GM18511 (cell line): ENCODE data around the gene VWA7.

ENCODE experiments used
- ATAC-seq: cut with Tn5 transposase; IDR thresholded peaks from one replicate; pipeline ENCODE4 v1.9.1; 2021; ENCODE audit warnings: mild to moderate bottlenecking, moderate library complexity; ENCODE audit not compliant: unreplicated experiment

VWA7 gene

DNA sequence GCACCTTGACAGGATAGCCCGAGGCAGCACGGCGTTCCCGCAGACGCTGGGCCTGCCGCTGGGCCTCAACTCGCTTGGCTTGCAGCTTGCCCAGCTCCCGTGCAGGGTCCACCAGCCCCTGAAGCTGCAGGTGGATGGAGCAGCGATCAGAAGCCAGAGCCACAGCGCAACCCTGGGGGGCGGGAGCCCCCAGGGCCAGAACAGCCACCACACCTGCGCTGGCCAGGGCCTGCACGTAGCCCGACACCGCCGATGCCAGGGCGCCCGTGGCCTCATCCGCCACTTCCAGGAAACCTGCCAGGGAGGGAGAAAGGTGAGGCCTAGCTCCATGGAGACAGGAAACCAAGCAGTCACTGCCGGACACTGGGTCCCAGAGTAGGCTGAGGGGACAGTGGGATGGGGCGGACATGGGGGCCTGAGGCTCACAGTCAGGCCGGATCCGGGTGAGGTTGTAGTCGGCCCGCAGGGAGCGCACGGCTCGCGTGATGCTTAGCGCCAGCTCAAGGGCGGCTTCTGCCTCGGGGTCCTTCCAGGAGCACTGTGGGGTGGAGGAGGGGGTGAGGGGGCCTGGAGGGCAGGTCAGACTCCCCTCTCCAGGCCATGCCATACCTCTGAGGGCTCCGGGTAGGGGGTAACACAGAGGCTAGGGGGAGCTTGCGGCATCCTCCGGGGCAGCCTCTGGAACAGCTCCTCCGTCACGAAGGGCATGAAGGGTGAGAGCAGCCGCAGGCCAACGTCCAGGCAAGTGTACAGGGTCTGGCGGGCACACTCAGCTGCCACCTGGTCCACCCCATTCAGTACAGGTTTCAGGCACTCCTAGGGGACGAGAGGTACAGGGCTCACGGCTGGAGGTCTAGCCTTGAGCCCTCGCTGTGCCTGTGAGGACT, 2.1 kb upstream of the VWA7 start:
- no peak for ATAC-seq

GRCh38 chr6:31778193-31778592, 1.1 kb upstream of the VWA7 start:
- ATAC-seq: no peak

DNA sequence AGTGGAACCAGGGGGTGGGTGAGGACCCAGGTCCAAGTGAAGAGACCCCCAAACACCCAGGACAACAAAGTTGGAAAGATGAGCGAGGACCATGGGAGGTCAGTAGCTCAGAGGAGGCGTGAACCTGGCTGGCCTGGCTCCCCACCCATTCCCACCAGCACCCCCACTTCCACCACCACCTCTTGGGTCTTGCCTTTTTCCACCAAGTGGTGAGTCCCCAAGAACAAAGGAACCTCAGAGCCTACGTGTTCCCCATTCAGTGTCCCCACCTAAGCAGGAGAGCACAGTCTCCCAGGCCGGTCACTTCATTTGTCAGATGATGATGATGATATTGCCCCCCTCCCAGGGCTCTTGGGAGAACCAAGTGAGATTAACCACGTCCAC, 531 bp upstream of the VWA7 start:
- ATAC-seq: no peak

DNA sequence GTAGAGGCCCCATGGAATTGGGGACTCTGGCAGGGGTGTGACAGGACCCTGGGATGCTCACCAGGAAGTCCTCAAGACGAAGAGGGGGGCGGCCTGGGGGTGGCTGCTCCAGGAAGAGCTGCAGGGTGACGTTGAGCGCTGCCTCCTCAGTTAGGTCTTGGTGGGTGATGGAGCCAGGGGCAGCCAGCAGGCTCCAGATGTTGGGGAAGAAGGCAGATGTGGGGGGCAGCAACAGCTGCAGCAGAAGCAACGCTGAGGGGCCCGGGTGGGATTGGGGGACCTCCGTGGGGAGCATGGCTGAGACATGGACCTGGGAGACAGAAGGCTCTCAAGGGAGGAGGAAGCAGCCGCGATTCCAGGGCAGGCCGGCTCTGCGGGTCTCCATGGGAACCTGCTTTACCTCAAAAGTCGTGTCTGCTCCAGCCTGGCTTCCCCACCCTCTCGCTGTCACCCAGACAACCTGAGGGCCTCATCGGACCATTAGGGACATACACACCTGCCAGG, 591 bp downstream of the VWA7 start:
- ATAC-seq: no peak

GRCh38 chr6:31775633-31776484, 1.3 kb downstream of the VWA7 start:
- no peak for ATAC-seq

DNA sequence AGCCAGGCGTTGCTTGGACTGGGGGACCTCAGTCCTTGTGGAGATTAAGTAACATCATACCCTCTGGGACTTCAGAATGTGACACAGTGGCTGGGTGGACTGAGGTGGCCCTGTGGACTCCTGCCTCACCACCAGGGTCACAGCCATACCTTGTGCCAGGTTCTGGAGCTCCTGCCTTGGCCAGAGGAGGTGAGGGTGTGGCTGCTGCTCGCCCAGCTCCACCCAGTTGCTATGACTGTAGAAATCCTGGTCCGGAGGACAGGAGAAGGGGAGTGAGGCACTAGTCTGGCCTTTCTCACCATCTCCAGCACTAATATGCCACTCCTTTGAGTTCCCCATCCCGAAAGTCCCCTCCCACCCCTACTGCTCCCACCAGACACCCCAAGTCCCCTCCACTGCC, 1.9 kb downstream of the VWA7 start:
- ATAC-seq: no peak

DNA sequence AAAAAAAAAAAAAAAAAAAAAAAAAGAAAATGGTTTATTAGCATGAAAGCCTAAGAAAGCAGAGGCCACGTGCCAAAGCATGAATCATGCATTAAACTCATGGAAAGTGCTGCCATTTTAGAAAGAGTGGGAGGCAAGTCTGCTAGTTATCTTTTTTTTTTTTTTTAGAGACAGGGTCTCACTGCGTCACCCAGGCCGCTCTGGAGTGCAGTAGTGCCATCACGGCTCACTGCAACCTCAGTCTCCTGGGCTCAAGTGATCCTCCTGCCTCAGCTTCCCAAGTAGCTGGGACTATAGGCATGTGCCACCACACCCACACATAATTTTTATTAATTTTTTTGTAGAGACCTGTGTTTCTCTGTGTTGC, 5.2 kb downstream of the VWA7 start:
- ATAC-seq: no peak

- ATAC-seq: no peak
These were observed 6.3 kb downstream of the VWA7 start for GRCh38 chr6:31770860-31771259.

DNA sequence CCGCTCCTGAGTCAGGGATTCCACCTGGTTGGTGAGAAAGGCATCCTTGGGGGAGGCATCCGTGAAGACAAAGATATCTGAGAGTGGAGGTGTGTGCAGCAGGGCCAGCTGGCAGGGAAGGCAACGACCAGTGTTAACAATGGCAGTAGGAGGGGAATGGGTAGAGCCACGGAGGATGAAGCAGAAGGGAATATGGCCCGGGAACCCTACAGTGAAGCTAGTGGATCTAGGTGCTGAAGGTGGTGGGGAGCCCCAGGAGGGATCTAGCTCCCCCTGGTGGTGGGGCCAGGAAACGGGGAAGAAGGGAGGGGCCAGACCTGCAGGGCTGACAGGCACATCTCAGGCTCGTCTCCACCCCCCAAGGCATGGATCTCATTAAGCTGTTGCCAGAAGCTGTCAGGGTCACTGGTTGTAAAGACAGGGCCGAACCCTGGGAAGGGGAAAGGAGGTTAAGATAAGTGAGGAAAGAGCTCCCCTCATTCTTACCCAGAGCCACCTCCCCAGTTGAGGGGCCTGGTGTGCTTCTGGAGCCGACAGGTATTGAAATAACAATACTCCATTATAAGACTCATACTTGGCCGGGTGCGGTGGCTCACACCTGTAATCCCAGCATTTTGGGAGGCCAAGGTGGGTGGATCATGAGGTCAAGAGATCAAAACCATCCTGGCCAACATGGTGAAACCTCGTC, 7.3 kb downstream of the VWA7 start:
- ATAC-seq: no peak

GRCh38 chr6:31768363-31769257, 8.5 kb downstream of the VWA7 start:
- no peak for ATAC-seq

- ATAC-seq: no peak
These were observed 10.0 kb downstream of the VWA7 start for GRCh38 chr6:31767096-31767645.

GRCh38 chr6:31765910-31766794, 11.0 kb downstream of the VWA7 start:
- no peak for ATAC-seq

- no peak for ATAC-seq
These were observed 11.6 kb downstream of the VWA7 start for GRCh38 chr6:31765559-31765909.

- no peak for ATAC-seq
These were observed 12.9 kb downstream of the VWA7 start for GRCh38 chr6:31764198-31764597.

GRCh38 chr6:31763619-31763940, 13.5 kb downstream of the VWA7 start:
- ATAC-seq: no peak

DNA sequence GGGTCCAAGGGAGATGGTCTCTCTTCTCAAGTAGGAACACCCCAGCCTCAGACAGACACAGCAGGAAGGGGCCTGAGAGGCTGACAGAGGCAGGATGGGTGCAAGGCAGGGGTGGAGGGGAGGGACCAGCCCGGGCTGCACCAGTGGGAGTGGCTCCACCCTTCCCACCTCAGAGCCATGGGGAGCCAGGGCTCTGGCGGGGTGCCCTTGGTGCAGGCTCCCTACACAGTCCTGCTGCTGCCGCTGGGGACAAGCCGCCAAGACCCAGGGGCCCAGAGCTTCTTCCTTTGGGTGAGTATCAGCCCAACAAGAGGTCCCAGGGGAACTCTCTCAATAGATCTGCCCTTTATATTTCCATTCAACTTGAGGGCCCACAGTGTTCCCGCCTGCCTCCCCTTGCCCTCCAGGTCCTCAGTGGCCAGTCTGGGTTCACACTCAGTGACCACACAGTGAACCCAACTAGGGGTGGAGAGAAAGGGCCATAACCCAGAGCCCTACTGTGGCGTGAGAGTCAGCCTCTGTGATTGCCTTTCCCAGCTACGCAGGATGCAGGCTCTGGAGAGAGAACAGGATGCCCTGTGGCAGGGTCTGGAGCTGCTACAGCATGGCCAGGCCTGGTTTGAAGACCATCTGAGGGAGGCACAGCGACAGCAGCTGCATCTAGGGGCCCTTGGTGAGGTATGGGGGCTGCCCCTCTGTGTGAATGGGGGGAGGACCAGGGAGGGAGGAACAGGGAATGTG, 14.1 kb downstream of the VWA7 start:
- no peak for ATAC-seq

- no peak for ATAC-seq
These were observed 14.8 kb downstream of the VWA7 start, which contains the start of gene SAPCD1 for GRCh38 chr6:31762356-31762755. SAPCD1 (plus strand) TSS chr6:31762656; CDS start chr6:31763055, 399 bp downstream.

DNA sequence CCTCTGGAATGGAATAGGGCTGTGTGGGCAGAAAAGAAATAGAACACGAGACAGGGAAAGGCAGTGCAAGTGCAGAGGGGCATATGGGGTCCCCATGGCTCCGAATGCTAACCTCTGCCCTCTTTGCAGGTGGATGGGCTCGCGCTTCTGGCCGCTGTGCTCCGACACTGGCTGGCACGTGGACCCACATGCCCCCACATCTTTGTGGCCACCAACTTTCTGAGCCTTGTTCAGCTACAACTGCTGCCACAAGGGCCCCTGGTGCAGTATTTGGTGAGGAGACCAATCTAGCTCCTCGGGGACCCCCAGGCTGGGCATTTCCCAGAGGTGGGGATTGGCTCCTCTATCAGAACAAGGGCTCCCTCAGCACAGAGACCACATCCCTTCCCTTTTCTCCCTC, 15.8 kb downstream of the VWA7 start:
- ATAC-seq: no peak
